ENCODE measurements around the gene CCDC8.
"Not testable (repeated sequence)": the region's sequence is repeated elsewhere in the genome, so short reads cannot be mapped to it uniquely, and the experiment has no call there.

GRCh38 chr19:46415804-46416709 lies 2.7 kb upstream of the CCDC8 start:
- TF ChIP-seq CTCF, POLR2A, POLR2AphosphoS5, EP300 (IDR thresholded peaks at IDR 0.05): not testable (repeated sequence)
